Neural cell (in vitro differentiated cells): Measurements from ENCODE around the gene OR6C76. TPM values are rescaled to one million over a fixed set of nuclear protein-coding genes. Genes with fewer than 3 reads are reported as not detected.

ENCODE experiments used
- H2AFZ ChIP-seq: fragments of 200-600, 300-800 bp; sonication (generic), shearing (Covaris generic); 2 replicates; pipeline ENCODE4 v1.6.0; 2014; ENCODE audit warnings: low read depth, mild to moderate bottlenecking, antibody characterized with exemption, low read length, moderate library complexity
- H3F3A ChIP-seq: fragments of 200-600 bp; shearing (Covaris generic); 2 replicates; pipeline ENCODE4 v1.6.1; 2016; ENCODE audit warnings: mild to moderate bottlenecking, moderate library complexity, mixed read lengths, antibody characterized with exemption, low read length; ENCODE audit not compliant: insufficient read depth, poor library complexity, severe bottlenecking
- H3K27ac ChIP-seq: fragments of 200-600, 300-800 bp; sonication (generic), shearing (Covaris generic); 2 replicates; pipeline ENCODE4 v1.5.1; 2014; ENCODE audit warnings: mild to moderate bottlenecking, low read length, moderate library complexity
- H3K27me3 ChIP-seq: fragments of 300-800, 200-600 bp; sonication (generic), shearing (Covaris generic); 2 replicates; pipeline ENCODE4 v1.6.0; 2014; ENCODE audit warnings: mild to moderate bottlenecking, low read depth, low read length, moderate library complexity; ENCODE audit not compliant: insufficient read depth
- H3K36me3 ChIP-seq: fragments of 300-800, 200-600 bp; sonication (generic), shearing (Covaris generic); 2 replicates; pipeline ENCODE4 v1.5.1; 2014; ENCODE audit warnings: mild to moderate bottlenecking, antibody characterized with exemption, low read length, moderate library complexity; ENCODE audit not compliant: insufficient read depth
- H3K4me2 ChIP-seq: fragments of 300-800, 200-600 bp; sonication (generic), shearing (Covaris generic); 2 replicates; pipeline ENCODE4 v1.6.0; 2014; ENCODE audit warnings: mild to moderate bottlenecking, low read length
- H3K4me3 ChIP-seq: fragments of 300-800, 200-600 bp; sonication (generic), shearing (Covaris generic); 2 replicates; pipeline ENCODE4 v1.5.1; 2014; ENCODE audit warnings: mild to moderate bottlenecking, low read length, moderate library complexity
- H3K79me2 ChIP-seq: fragments of 200-600 bp; shearing (Covaris generic); replicated peaks from 2 replicates; pipeline ENCODE4 v1.6.0; 2014; ENCODE audit warnings: mild to moderate bottlenecking, low read length, moderate library complexity; ENCODE audit not compliant: insufficient read depth
- H3K9ac ChIP-seq: fragments of 300-800, 200-600 bp; sonication (generic), shearing (Covaris generic); 2 replicates; pipeline ENCODE4 v1.6.1; 2016; ENCODE audit warnings: mild to moderate bottlenecking, low read length, mixed read lengths
- H3K9me2 ChIP-seq: fragments of 200-600 bp; shearing (Covaris generic); 2 replicates; pipeline ENCODE4 v1.6.1; 2016; ENCODE audit warnings: mild to moderate bottlenecking, low read length, mixed read lengths; ENCODE audit not compliant: insufficient read depth
- H3K9me3 ChIP-seq: fragments of 200-600, 300-800 bp; sonication (generic), shearing (Covaris generic); 2 replicates; pipeline ENCODE4 v1.6.1; 2016; ENCODE audit warnings: mild to moderate bottlenecking, mixed run types, low read length, moderate library complexity, mixed read lengths
- H4K20me1 ChIP-seq: fragments of 200-600 bp; shearing (Covaris generic); 2 replicates; pipeline ENCODE4 v1.6.1; 2016; ENCODE audit warnings: mild to moderate bottlenecking, mixed run types; ENCODE audit not compliant: insufficient read depth
- CTCF ChIP-seq: fragments of 450-650 bp; IDR thresholded peaks from 2 replicates; pipeline ENCODE4 v1.5.1; 2014; ENCODE audit warnings: antibody characterized with exemption, mild to moderate bottlenecking, moderate library complexity; ENCODE audit not compliant: poor library complexity, severe bottlenecking
- EP300 ChIP-seq: fragments of 450-650 bp; conservative IDR thresholded peaks from 2 replicates; pipeline ENCODE4 v1.6.1; 2014; ENCODE audit warnings: antibody characterized with exemption, mild to moderate bottlenecking, moderate library complexity; ENCODE audit not compliant: poor library complexity, severe bottlenecking
- EZH2 ChIP-seq: fragments of 200-600, 300-800 bp; shearing (Covaris generic), sonication (generic); IDR thresholded peaks from 2 replicates; pipeline ENCODE4 v1.6.1; 2014; ENCODE audit warnings: antibody characterized with exemption, low read length, borderline replicate concordance, mild to moderate bottlenecking; ENCODE audit not compliant: insufficient read depth, poor library complexity, severe bottlenecking
- MXI1 ChIP-seq: fragments of 450-650 bp; conservative IDR thresholded peaks from 2 replicates; pipeline ENCODE4 v1.6.1; 2014; ENCODE audit warnings: antibody characterized with exemption, mild to moderate bottlenecking; ENCODE audit not compliant: poor library complexity, severe bottlenecking
- POLR2AphosphoS5 ChIP-seq: IDR thresholded peaks from 2 replicates; pipeline ENCODE4 v1.6.1; 2012
- RAD21 ChIP-seq: fragments of 450-650 bp; conservative IDR thresholded peaks from 2 replicates; pipeline ENCODE4 v1.6.1; 2014; ENCODE audit warnings: antibody characterized with exemption, mild to moderate bottlenecking, moderate library complexity
- REST ChIP-seq: IDR thresholded peaks from 2 replicates; pipeline ENCODE4 v1.6.1; 2012; ENCODE audit warnings: borderline replicate concordance
- SMC3 ChIP-seq: fragments of 450-650 bp; conservative IDR thresholded peaks from 2 replicates; pipeline ENCODE4 v1.6.1; 2014; ENCODE audit warnings: antibody characterized with exemption, mild to moderate bottlenecking, moderate library complexity; ENCODE audit not compliant: poor library complexity
- TAF1 ChIP-seq: IDR thresholded peaks from 2 replicates; pipeline ENCODE4 v1.6.1; 2012; ENCODE audit warnings: low read depth
- polyA minus RNA-seq: library from RNA; depleted of rRNA, polyadenylated mRNA; stranded (reverse); fragments of >200 nt; gene quantifications from 2 replicates; pipeline ENCODE4 v1.2.3, GENCODE V29; 2014
- polyA plus RNA-seq: library from polyadenylated mRNA; depleted of rRNA; stranded (reverse); fragments of >200 nt; gene quantifications from 2 replicates; pipeline ENCODE4 v1.2.3, GENCODE V29; 2014

OR6C76 gene
- not detected in 2 replicates for polyA plus RNA-seq
- polyA minus RNA-seq = not detected in 2 replicates

GRCh38 chr12:55425954-55426353 is at the start of gene OR6C76:
OR6C76 (plus strand) TSS chr12:55426254; CDS start chr12:55426254, 0 bp downstream.
- Histone ChIP-seq H3K27me3 (no peaks in the 10 kb centered on the region), H2AFZ (no peak within 1 kb of the TSS), H3F3A (no peaks in the 10 kb centered on the region), H4K20me1 (no peaks in the 10 kb centered on the region), H3K9ac (no peak within 1 kb of the TSS), H3K9me3 (no peaks in the 10 kb centered on the region), H3K4me3 (no peak within 1 kb of the TSS), H3K9me2 (no peaks in the 10 kb centered on the region), H3K4me2 (no peak within 1 kb of the TSS), H3K79me2 (no peaks in the 10 kb centered on the region), H3K27ac (peak within 1 kb of the TSS; percentile 12), H3K36me3 (no peaks in the 10 kb centered on the region)
- no peak for TF ChIP-seq RAD21
- TF ChIP-seq REST = no peak
- TF ChIP-seq POLR2AphosphoS5 = peak; percentile 12
- no peak for TF ChIP-seq CTCF
- TF ChIP-seq SMC3 = no peak
- no peak for TF ChIP-seq TAF1
- no peak for TF ChIP-seq MXI1
- peak; percentile 65 for TF ChIP-seq EP300
- no peak for TF ChIP-seq EZH2

GRCh38 chr12:55385891-55386290 is 40.2 kb upstream of the OR6C76 start:
- Histone ChIP-seq H3F3A (no peaks in the 10 kb centered on the region), H3K9me2 (no peaks in the 10 kb centered on the region), H3K4me2 (no peak overlapping the region), H3K9me3 (no peaks in the 10 kb centered on the region), H3K27ac (no peak overlapping the region), H3K4me3 (no peak overlapping the region), H4K20me1 (no peaks in the 10 kb centered on the region), H3K36me3 (no peaks in the 10 kb centered on the region), H3K79me2 (no peaks in the 10 kb centered on the region), H3K9ac (no peak overlapping the region), H2AFZ (no peak overlapping the region), H3K27me3 (no peaks in the 10 kb centered on the region)
- TF ChIP-seq CTCF (no peak), MXI1 (no peak), EZH2 (no peak), EP300 (no peak), SMC3 (no peak), POLR2AphosphoS5 (no peak), TAF1 (no peak), RAD21 (no peak), REST (no peak)
